Measurements from ENCODE around the gene MAP4. TPM values are rescaled to one million over a fixed set of nuclear protein-coding genes. Genes with fewer than 3 reads are reported as not detected.

Gene MAP4
- total RNA-seq, 1 donor from 2014 or later = 54.6 TPM

DNA sequence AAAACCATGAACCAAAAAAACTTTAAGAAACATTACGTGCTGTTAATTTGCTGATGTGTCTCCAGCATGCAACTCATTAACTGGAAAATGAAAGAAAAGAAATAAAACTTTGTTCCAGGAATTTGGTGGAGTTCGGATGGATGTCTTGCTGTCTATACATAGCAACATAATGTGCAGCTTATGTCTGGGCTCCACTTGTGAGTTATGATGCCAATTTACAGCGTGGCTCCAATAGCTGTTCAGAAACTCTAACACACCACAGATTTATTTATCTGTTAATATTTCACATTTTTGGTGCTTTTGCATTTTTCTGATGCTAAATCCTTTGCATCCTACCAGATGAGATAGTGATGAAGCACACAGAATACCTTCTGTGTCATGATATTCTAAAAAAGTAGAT lies 45.1 kb downstream of the MAP4 start:
- Histone ChIP-seq H3K4me3 (no peak overlapping the region), H4K20me1 (ENCODE audit: low read depth) (no peaks in the 10 kb centered on the region), H3K36me3 (no peaks in the 10 kb centered on the region), H3K27me3 (no peaks in the 10 kb centered on the region), H3K79me2 (ENCODE audit: low read depth) (no peaks in the 10 kb centered on the region), H3K9ac (no peak overlapping the region), H2AFZ (replicated peaks) (no peak overlapping the region), H3K9me3 (ENCODE audit: low read depth) (peaks cover 3% of the 10 kb centered on the region), H3F3A (ENCODE audit: low read depth) (no peaks in the 10 kb centered on the region), H3K4me1 (no peaks in the 10 kb centered on the region), H3K27ac (no peak overlapping the region), H3K4me2 (no peak overlapping the region)
- Mint-ChIP-seq H3K9me3 (peaks cover 3% of the 10 kb centered on the region), H3K36me3 (peaks cover 7% of the 10 kb centered on the region), H3K27me3 (ENCODE audit: insufficient read depth, low read depth) (no peaks in the 10 kb centered on the region), H3K27ac (no peak overlapping the region), H3K4me3 (no peak overlapping the region), H3K4me1 (no peaks in the 10 kb centered on the region)
- TF ChIP-seq, protein P1, sequence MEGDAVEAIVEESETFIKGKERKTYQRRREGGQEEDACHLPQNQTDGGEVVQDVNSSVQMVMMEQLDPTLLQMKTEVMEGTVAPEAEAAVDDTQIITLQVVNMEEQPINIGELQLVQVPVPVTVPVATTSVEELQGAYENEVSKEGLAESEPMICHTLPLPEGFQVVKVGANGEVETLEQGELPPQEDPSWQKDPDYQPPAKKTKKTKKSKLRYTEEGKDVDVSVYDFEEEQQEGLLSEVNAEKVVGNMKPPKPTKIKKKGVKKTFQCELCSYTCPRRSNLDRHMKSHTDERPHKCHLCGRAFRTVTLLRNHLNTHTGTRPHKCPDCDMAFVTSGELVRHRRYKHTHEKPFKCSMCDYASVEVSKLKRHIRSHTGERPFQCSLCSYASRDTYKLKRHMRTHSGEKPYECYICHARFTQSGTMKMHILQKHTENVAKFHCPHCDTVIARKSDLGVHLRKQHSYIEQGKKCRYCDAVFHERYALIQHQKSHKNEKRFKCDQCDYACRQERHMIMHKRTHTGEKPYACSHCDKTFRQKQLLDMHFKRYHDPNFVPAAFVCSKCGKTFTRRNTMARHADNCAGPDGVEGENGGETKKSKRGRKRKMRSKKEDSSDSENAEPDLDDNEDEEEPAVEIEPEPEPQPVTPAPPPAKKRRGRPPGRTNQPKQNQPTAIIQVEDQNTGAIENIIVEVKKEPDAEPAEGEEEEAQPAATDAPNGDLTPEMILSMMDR (IDR thresholded peaks at IDR 0.05) = no peak
- TF ChIP-seq EZH2 (IDR thresholded peaks at IDR 0.05) (no peak), EZH2phosphoT487 (IDR thresholded peaks at IDR 0.05) (no peak)
- no peak for DNase-seq (ENCODE audit: low spot score)

DNA sequence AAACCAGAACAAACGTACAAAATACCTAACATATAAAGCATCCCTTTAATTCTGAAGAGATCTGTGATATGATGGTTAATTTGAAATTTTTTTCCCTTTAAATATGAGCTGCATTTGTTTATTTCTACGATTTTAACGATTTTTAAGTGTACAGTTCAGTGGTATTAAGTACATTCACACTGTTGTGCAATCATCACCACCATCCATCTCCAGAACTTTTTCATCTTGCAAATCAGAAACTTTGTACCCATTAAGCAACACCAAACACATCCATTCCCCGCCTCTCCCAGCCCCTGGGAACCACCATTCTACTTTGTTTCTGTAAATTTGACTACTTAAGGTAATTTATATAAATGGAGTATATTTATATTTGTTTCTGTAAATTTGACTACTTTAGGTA lies 51.5 kb downstream of the MAP4 start:
- no peaks in the 10 kb centered on the region for H3K79me2 ChIP-seq (ENCODE audit: low read depth)
- no peak overlapping the region for H3K27ac Mint-ChIP-seq

DNA sequence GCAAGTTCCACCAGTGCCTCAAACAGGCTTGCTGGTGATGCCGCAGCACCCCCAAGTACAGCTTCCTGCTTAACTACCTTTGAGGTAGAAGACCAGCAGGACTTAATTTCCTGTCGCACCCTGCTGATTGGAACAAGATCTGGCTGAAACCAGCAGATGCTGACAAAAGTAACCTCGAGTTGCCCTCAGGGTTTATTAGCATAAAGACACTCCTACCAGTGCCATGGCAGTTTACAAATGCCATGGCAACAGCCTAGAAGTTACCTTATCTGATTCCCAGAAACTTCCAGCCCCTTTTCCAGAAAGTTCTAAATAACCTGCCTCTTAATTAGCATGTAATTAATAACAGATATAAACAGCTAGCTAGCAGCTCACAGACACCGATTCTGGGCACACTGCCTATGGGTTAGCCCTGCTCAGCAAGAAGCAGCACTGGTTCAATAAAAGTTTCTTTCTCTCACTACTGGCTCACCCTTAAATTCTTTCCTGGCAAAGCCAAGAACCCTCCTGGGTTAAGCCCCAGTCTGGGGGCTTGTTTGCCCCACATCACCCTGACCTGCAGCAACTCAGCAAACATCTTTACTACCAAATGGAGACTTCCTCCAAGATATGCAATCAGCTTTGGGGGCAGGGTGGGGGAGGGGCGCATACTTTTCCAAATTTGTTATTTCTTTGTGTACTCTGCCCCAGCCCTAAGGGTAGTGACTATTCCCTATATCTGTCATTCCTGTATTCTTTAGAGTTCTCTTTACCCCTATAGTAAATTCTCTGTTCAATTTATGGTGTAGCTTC lies 54.2 kb downstream of the MAP4 start:
- Histone ChIP-seq H3K36me3 (no peaks in the 10 kb centered on the region), H3K27ac (no peak overlapping the region), H3F3A (ENCODE audit: low read depth) (no peaks in the 10 kb centered on the region), H2AFZ (replicated peaks) (no peak overlapping the region), H4K20me1 (ENCODE audit: low read depth) (no peaks in the 10 kb centered on the region), H3K4me3 (no peak overlapping the region), H3K4me1 (no peaks in the 10 kb centered on the region), H3K4me2 (no peak overlapping the region), H3K27me3 (no peaks in the 10 kb centered on the region), H3K79me2 (ENCODE audit: low read depth) (no peaks in the 10 kb centered on the region), H3K9me3 (ENCODE audit: low read depth) (no peaks in the 10 kb centered on the region), H3K9ac (no peak overlapping the region)
- Mint-ChIP-seq H3K27me3 (ENCODE audit: insufficient read depth, low read depth) (peaks cover 3% of the 10 kb centered on the region), H3K4me1 (peaks cover 18% of the 10 kb centered on the region), H3K4me3 (no peak overlapping the region), H3K27ac (peak overlapping the region; percentile 68), H3K9me3 (peaks cover 10% of the 10 kb centered on the region), H3K36me3 (peaks cover 16% of the 10 kb centered on the region)
- DNase-seq (ENCODE audit: low spot score) = no peak
- TF ChIP-seq, protein P1 (IDR thresholded peaks at IDR 0.05) = no peak
- TF ChIP-seq EZH2phosphoT487 (IDR thresholded peaks at IDR 0.05) (no peak), EZH2 (IDR thresholded peaks at IDR 0.05) (no peak)

More for the DNA sequence above, 51.5 kb downstream of the MAP4 start:
- Histone ChIP-seq H3K4me1 (no peaks in the 10 kb centered on the region), H3K9ac (no peak overlapping the region), H3K27me3 (no peaks in the 10 kb centered on the region), H3K4me3 (no peak overlapping the region), H4K20me1 (ENCODE audit: low read depth) (no peaks in the 10 kb centered on the region), H3F3A (ENCODE audit: low read depth) (no peaks in the 10 kb centered on the region), H3K9me3 (ENCODE audit: low read depth) (peaks cover 3% of the 10 kb centered on the region), H2AFZ (replicated peaks) (no peak overlapping the region), H3K4me2 (no peak overlapping the region), H3K27ac (no peak overlapping the region), H3K36me3 (no peaks in the 10 kb centered on the region)
- Mint-ChIP-seq H3K4me1 (peaks cover 18% of the 10 kb centered on the region), H3K27me3 (ENCODE audit: insufficient read depth, low read depth) (peaks cover 3% of the 10 kb centered on the region), H3K4me3 (no peak overlapping the region), H3K9me3 (peaks cover 10% of the 10 kb centered on the region), H3K36me3 (peaks cover 18% of the 10 kb centered on the region)
- TF ChIP-seq EZH2 (IDR thresholded peaks at IDR 0.05) (no peak), EZH2phosphoT487 (IDR thresholded peaks at IDR 0.05) (no peak)
- TF ChIP-seq, protein P1 (IDR thresholded peaks at IDR 0.05) = no peak
- DNase-seq (ENCODE audit: low spot score) = no peak

All from neural progenitor cell (in vitro differentiated cells).